Testis (tissue), 3 donors: ENCODE measurements around the gene METTL5. TPM values are rescaled to one million over a fixed set of nuclear protein-coding genes. Genes with fewer than 3 reads are reported as not detected.

Experiments
- DNase-seq: peaks from one replicate; pipeline ENCODE4 v3.0.0-alpha.2; 2019
- H3K27ac ChIP-seq, 2 donors: fragments of 200-600 bp; sonication (generic); one replicate each; pipeline ENCODE4 v1.5.1; 2019
- H3K27me3 ChIP-seq: fragments of 200-600 bp; sonication (generic); one replicate; pipeline ENCODE4 v1.5.1; 2019
- H3K36me3 ChIP-seq: fragments of 200-600 bp; sonication (generic); one replicate; pipeline ENCODE4 v1.5.1; 2017; ENCODE audit warnings: low read depth; ENCODE audit errors: missing control alignments
- H3K4me1 ChIP-seq: fragments of 200-600 bp; sonication (generic); one replicate; pipeline ENCODE4 v1.5.1; 2019
- H3K4me3 ChIP-seq, 2 donors: fragments of 200-600 bp; sonication (generic); one replicate each; pipeline ENCODE4 v1.5.1; 2017 to 2019
- H3K9me3 ChIP-seq: fragments of 200-600 bp; sonication (generic); one replicate; pipeline ENCODE4 v1.5.1; 2017
- CTCF ChIP-seq, 3 experiments: fragments of 450-650 bp in 2 of 3; fragments of 200-600 bp in 1 of 3; sonication (generic) in 1 of 3; IDR thresholded peaks; one replicate each; pipeline ENCODE4 v1.5.1; 2016 to 2019; ENCODE audit warnings: antibody characterized with exemption in 3 of 3, mild to moderate bottlenecking in 2 of 3, moderate library complexity in 1 of 3
- POLR2A ChIP-seq: fragments of 450-650 bp; IDR thresholded peaks from one replicate; pipeline ENCODE4 v1.6.1; 2017; ENCODE audit warnings: antibody characterized with exemption, mild to moderate bottlenecking, moderate library complexity
- WGBS, 2 donors: methylation state at CpG; one replicate each; pipeline ENCODE4 v1.1.5; 2018; 5-methylcytosine and 5-hydroxymethylcytosine counted together
- intact Hi-C: fragments of 100-400 bp; cut with DNase I; formaldehyde crosslinking; loops from one replicate; pipeline ENCODE4 v1.15.1; 2023; ENCODE audit warnings: low total_unique reads
- polyA plus RNA-seq: library from polyadenylated mRNA; stranded (reverse); fragments of 350-450 nt; fragmentation: Illumina TruSeq; extraction: RNeasy Lipid Tissue Mini Kit (QIAGEN cat#74804); gene quantifications from one replicate; pipeline ENCODE4 v1.2.3, GENCODE V29; 2014; ENCODE audit warnings: low read depth, low replicate concordance; ENCODE audit not compliant: insufficient read depth
- total RNA-seq, 2 donors: library from RNA; depleted of rRNA; stranded (reverse); fragments of >200 nt; gene quantifications; one replicate each; pipeline ENCODE4 v1.2.3, GENCODE V29; 2016

METTL5 gene
- total and polyA plus RNA-seq, 3 donors from 2014 or later: 35.8 to 48.2 (median 40.2) TPM

DNA sequence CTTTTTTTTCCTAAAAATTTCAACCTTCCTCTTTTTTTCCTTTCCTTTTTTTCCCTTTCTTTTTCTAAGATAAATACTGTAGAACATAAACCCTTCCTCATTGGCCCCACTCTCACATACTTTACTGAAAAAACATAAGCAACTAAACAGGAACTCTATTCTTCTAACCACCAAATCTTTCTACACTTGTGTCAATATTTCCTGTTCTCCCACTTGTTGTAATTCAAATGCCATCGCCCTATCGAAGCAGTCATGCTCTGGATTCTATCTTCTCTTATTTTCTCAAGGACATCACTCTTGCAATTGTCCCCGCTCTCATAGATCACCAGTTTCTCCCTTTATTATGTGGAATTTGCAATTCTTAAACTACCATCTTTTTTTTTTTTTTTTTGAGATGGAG is 46.3 kb downstream of the METTL5 start:
- Histone ChIP-seq H3K36me3 (no peaks in the 10 kb centered on the region), H3K4me3 (no peak overlapping the region), H3K9me3 (no peaks in the 10 kb centered on the region), H3K4me1 (no peaks in the 10 kb centered on the region), H3K27ac (no peak overlapping the region), H3K27me3 (no peaks in the 10 kb centered on the region)
- intact Hi-C loops: no loop called here
- DNase-seq: no peak
- TF ChIP-seq CTCF (IDR thresholded peaks at IDR 0.05) (no peak), POLR2A (no peak)
- whole genome bisulfite sequencing, 2 donors: 68% methylated on average over 3 of the region's 3 CpGs

GRCh38 chr2:169776252-169776761 is 48.4 kb downstream of the METTL5 start:
- H3K4me3 ChIP-seq: no peak overlapping the region
- no peak overlapping the region for H3K27ac ChIP-seq
- no peaks in the 10 kb centered on the region for H3K4me1 ChIP-seq
- intact Hi-C loops: no loop called here
- H3K9me3 ChIP-seq: no peaks in the 10 kb centered on the region
- H3K27me3 ChIP-seq: no peaks in the 10 kb centered on the region
- TF ChIP-seq CTCF (IDR thresholded peaks at IDR 0.05): no peak
- TF ChIP-seq POLR2A: no peak
- no peak for DNase-seq
- WGBS, 2 donors: 64% methylated on average over 2 of the region's 2 CpGs
- H3K36me3 ChIP-seq: no peaks in the 10 kb centered on the region

DNA sequence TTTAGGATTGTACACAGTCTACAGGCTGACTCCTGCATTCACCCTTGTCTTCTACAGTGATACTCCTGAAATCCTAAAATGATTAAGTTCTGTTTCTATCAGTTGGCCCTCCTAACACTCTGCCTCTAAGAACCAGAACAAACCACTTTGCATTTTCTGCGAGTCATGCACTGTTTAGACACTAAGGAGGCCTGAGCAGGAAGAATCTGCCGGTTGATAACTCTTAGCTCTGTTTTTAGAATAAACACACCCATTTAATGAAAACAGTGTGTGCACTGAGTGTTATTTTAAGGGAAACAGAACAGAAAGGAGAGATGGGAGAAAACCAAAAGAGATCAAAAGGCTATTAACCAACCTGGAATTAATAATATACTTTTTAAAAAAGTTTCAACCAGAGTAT is 48.9 kb downstream of the METTL5 start:
- TF ChIP-seq CTCF (IDR thresholded peaks at IDR 0.05) (no peak), POLR2A (no peak)
- no peak overlapping the region for H3K27ac ChIP-seq
- WGBS, 2 donors: 24 to 30% methylated on average over 2 of the region's 2 CpGs
- no peaks in the 10 kb centered on the region for H3K36me3 ChIP-seq
- H3K4me1 ChIP-seq: no peaks in the 10 kb centered on the region
- no peaks in the 10 kb centered on the region for H3K27me3 ChIP-seq
- H3K4me3 ChIP-seq: no peak overlapping the region
- no peak for DNase-seq
- intact Hi-C loops: no loop called here
- no peaks in the 10 kb centered on the region for H3K9me3 ChIP-seq

DNA sequence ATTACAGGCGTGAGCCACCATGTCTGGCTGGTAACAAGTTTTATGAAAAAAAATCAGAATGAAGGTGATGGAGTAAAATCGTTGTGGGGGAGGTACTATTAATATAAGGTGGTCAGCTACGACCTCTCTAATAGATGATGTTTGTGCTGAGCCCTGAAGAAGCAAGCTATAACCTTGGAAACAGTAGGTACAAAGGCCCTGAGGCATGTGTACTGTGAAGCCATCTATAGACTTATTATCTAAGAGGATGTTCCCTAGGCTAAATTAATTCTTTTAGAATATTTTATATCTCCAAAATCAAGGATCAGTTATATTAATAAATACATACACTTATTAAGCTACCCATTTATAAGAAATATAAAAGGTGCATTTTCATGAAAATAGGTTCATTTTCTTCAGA is 49.4 kb downstream of the METTL5 start:
- Histone ChIP-seq H3K4me1 (no peaks in the 10 kb centered on the region), H3K27ac (no peak overlapping the region), H3K4me3 (no peak overlapping the region), H3K9me3 (no peaks in the 10 kb centered on the region), H3K36me3 (no peaks in the 10 kb centered on the region), H3K27me3 (no peaks in the 10 kb centered on the region)
- DNase-seq: no peak
- 87 to 91% methylated on average over 3 of the region's 3 CpGs for WGBS, 2 donors
- intact Hi-C loops: no loop called here
- no peak for TF ChIP-seq POLR2A
- no peak for TF ChIP-seq CTCF (IDR thresholded peaks at IDR 0.05)

DNA sequence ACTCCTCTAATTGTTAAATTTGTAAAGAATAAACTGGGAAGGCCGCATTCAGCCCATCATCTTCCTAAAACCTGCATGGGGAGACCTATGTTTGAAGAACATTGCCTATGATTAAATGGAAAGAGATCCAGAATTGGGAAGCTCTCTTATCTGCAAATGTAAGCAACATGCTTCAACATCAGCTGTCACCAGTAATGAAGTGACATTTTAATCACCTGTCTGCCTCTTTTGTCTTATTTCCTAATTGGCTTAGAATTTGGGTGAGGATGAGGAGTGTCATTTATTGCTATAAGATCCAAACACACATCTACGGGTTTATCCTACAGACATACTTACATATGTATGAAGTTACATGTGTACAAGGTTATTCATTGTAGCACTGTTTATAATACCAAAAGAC is 52.1 kb downstream of the METTL5 start:
- no peak for DNase-seq
- Histone ChIP-seq H3K9me3 (no peaks in the 10 kb centered on the region), H3K27me3 (no peaks in the 10 kb centered on the region), H3K36me3 (no peaks in the 10 kb centered on the region), H3K27ac (no peak overlapping the region), H3K4me1 (no peaks in the 10 kb centered on the region), H3K4me3 (no peak overlapping the region)
- intact Hi-C loops: no loop called here
- 91 to 100% methylated on average over 2 of the region's 2 CpGs for WGBS, 2 donors
- no peak for TF ChIP-seq POLR2A
- no peak for TF ChIP-seq CTCF (IDR thresholded peaks at IDR 0.05)
